Airway epithelial cell (primary cell): ENCODE data around the gene DENND4A. TPM values are rescaled to one million over a fixed set of nuclear protein-coding genes. Genes with fewer than 3 reads are reported as not detected.

Source experiments
- total RNA-seq: library from RNA; depleted of rRNA; stranded (reverse); fragments of >200 nt; gene quantifications from 2 replicates; pipeline ENCODE4 v1.2.3, GENCODE V29; 2015

Gene DENND4A
- total RNA-seq: 3.5 and 8.3 TPM in 2 replicates

GRCh38 chr15:65792138-65792987, at the start of gene DENND4A:
DENND4A (minus strand) TSS chr15:65792293; CDS start chr15:65756450, 35,843 bp downstream.

GRCh38 chr15:65621638-65622037, 170.5 kb downstream of the DENND4A start, which contains the start of gene SLC24A1:
SLC24A1 (plus strand) TSS chr15:65621938; CDS start chr15:65624081, 2,143 bp downstream.

GRCh38 chr15:65610871-65611718, 181.0 kb downstream of the DENND4A start, which contains the start of gene INTS14:
INTS14 (minus strand) TSS chr15:65611131; CDS start chr15:65607380, 3,751 bp downstream.

Other genes starting within 250 kb of the DENND4A start
- gene INTS14, start 181.2 kb downstream of the DENND4A start, total RNA-seq: 37.1 and 37.2 TPM in 2 replicates
- 5.1 TPM in 2 replicates for gene SLC24A1, start 170.4 kb downstream of the DENND4A start, total RNA-seq
- gene RAB11A, start 77.2 kb upstream of the DENND4A start, total RNA-seq: 324 and 434 TPM in 2 replicates